CD4-positive, CD25-positive, alpha-beta regulatory T cell (primary cell): ENCODE data around the gene RNU6-9. TPM values are rescaled to one million over a fixed set of nuclear protein-coding genes. Genes with fewer than 3 reads are reported as not detected.
A peak's percentile ranks its signal among the peaks of the same experiment; 100 is the strongest.
"Not testable (repeated sequence)": the region's sequence is repeated elsewhere in the genome, so short reads cannot be mapped to it uniquely, and the experiment has no call there.

Experiments
- ATAC-seq, 2 donors: fragments of 150-1000 bp; cut with Tn5 transposase; one replicate each; pipeline ENCODE4 v1.10.0; 2021; ENCODE audit warnings: low read depth in 2 of 2, moderate number of reproducible peaks in 2 of 2, moderate library complexity in 1 of 2
- DNase-seq, 3 donors: peaks; one replicate each; pipeline versions ENCODE4 v3.0.0 to v3.0.0-alpha.2; 2012 to 2022; ENCODE audit warnings: mixed read lengths in 1 of 3
- H3K27ac ChIP-seq: one replicate; pipeline ENCODE4 v1.7.0; 2013; ENCODE audit warnings: mild to moderate bottlenecking, low read length; ENCODE audit not compliant: insufficient read depth, poor library complexity, severe bottlenecking
- H3K27me3 ChIP-seq: one replicate; pipeline ENCODE4 v1.7.0; 2013; ENCODE audit warnings: low read length; ENCODE audit not compliant: control insufficient read depth, insufficient read depth
- H3K36me3 ChIP-seq: one replicate; pipeline ENCODE4 v1.7.0; 2013; ENCODE audit warnings: mild to moderate bottlenecking, low read length, moderate library complexity; ENCODE audit not compliant: control insufficient read depth, insufficient read depth
- H3K4me1 ChIP-seq: 2 replicates; pipeline ENCODE4 v1.7.0; 2013; ENCODE audit warnings: mild to moderate bottlenecking, low read length; ENCODE audit not compliant: insufficient read depth, control insufficient read depth, poor library complexity, severe bottlenecking
- H3K4me3 ChIP-seq: one replicate; pipeline ENCODE4 v1.7.0; 2013; ENCODE audit warnings: low read depth, mild to moderate bottlenecking, low read length, moderate library complexity
- H3K9me3 ChIP-seq, 2 experiments: 1 replicate in 1 of 2; 2 replicates in 1 of 2; pipeline ENCODE4 v1.7.0; 2013; ENCODE audit warnings: low read length in 2 of 2, mild to moderate bottlenecking in 1 of 2, moderate library complexity in 1 of 2; ENCODE audit not compliant: control insufficient read depth in 2 of 2
- H3K27ac Mint-ChIP-seq, 3 donors: one replicate each; pipeline ENCODE4 v1.8.0; 2020 to 2022; ENCODE audit warnings: mild to moderate bottlenecking in 3 of 3, mixed read lengths in 3 of 3, moderate library complexity in 2 of 3
- H3K27me3 Mint-ChIP-seq: one replicate; pipeline ENCODE4 v1.8.0; 2022; ENCODE audit warnings: mild to moderate bottlenecking, mixed read lengths
- H3K36me3 Mint-ChIP-seq: one replicate; pipeline ENCODE4 v1.8.0; 2020; ENCODE audit warnings: mixed read lengths
- H3K4me1 Mint-ChIP-seq, 4 donors: one replicate each; pipeline ENCODE4 v1.8.0; 2020 to 2022; ENCODE audit warnings: mixed read lengths in 4 of 4, mild to moderate bottlenecking in 1 of 4
- H3K4me3 Mint-ChIP-seq, 4 donors: one replicate each; pipeline ENCODE4 v1.8.0; 2020 to 2022; ENCODE audit warnings: mild to moderate bottlenecking in 4 of 4, mixed read lengths in 4 of 4, moderate library complexity in 3 of 4
- H3K9me3 Mint-ChIP-seq, 7 donors: one replicate each; pipeline ENCODE4 v1.8.0; 2020 to 2022; ENCODE audit warnings: mixed read lengths in 7 of 7, mild to moderate bottlenecking in 3 of 7, moderate library complexity in 2 of 7
- polyA plus RNA-seq, 4 donors: library from polyadenylated mRNA; unstranded; fragments of 300-500 nt; fragmentation: Illumina TruSeq; gene quantifications; one replicate each; pipeline ENCODE4 v1.2.3, GENCODE V29; 2021
- total RNA-seq: library from RNA; stranded (reverse); gene quantifications from one replicate; pipeline ENCODE4 v1.2.3, GENCODE V29; 2022

The RNU6-9 gene
- total RNA-seq = not detected
- not detected for polyA plus RNA-seq

GRCh38 chr19:892894-893689, at the start of gene RNU6-9, which contains the start of gene MED16:
Gene RNU6-9, plus strand, starts transcription at chr19:893484.
Gene MED16, minus strand, starts transcription at chr19:893187. Its CDS starts 2,056 bp downstream, at chr19:891131.
- Histone ChIP-seq H3K9me3 (no peaks in the 10 kb centered on the region), H3K27ac (peak within 1 kb of the TSS; percentile 88), H3K4me3 (peak within 1 kb of the TSS; percentile 88), H3K36me3 (peaks cover 30% of the 10 kb centered on the region), H3K4me1 (peaks cover 19% of the 10 kb centered on the region), H3K27me3 (no peaks in the 10 kb centered on the region)
- peak within 1 kb of the TSS; percentile 97 to 100 (median 99) for H3K27ac Mint-ChIP-seq
- H3K4me1 Mint-ChIP-seq = peaks cover 4 to 56% (median 14%) of the 10 kb centered on the region in 4 donors
- DNase-seq (peak; percentile 86 to 96 (median 96)), ATAC-seq (peak; percentile 83)
- H3K36me3 Mint-ChIP-seq = peaks cover 7% of the 10 kb centered on the region
- peaks cover 5% of the 10 kb centered on the region for H3K27me3 Mint-ChIP-seq
- peak within 1 kb of the TSS; percentile 93 to 96 (median 94) for H3K4me3 Mint-ChIP-seq
- no peaks in the 10 kb centered on the region for H3K9me3 Mint-ChIP-seq

GRCh38 chr19:843836-844545, 49.3 kb upstream of the RNU6-9 start:
- Histone ChIP-seq H3K4me3 (no peak overlapping the region), H3K27ac (no peak overlapping the region), H3K27me3 (peaks cover 2% of the 10 kb centered on the region), H3K4me1 (peaks cover 13% of the 10 kb centered on the region), H3K36me3 (no peaks in the 10 kb centered on the region), H3K9me3 (no peaks in the 10 kb centered on the region)
- Mint-ChIP-seq H3K27me3 (peaks cover 49% of the 10 kb centered on the region), H3K4me1 (peaks cover 0 to 9% (median 0%) of the 10 kb centered on the region in 4 donors), H3K36me3 (no peaks in the 10 kb centered on the region), H3K27ac (peak overlapping the region in 1 of 3 donors; percentile 75), H3K4me3 (peak overlapping the region in 1 of 4 donors; percentile 52), H3K9me3 (peaks cover 0 to 3% (median 0%) of the 10 kb centered on the region in 7 donors)
- no peak for ATAC-seq
- no peak for DNase-seq

- no peaks in the 10 kb centered on the region for H3K9me3 ChIP-seq
- H3K27me3 Mint-ChIP-seq = peaks cover 45% of the 10 kb centered on the region
- H3K4me1 ChIP-seq = peaks cover 13% of the 10 kb centered on the region
- H3K4me1 Mint-ChIP-seq = peaks cover 0 to 9% (median 0%) of the 10 kb centered on the region in 4 donors
- peak overlapping the region in 1 of 4 donors; percentile 52 for H3K4me3 Mint-ChIP-seq
- H3K27ac ChIP-seq = no peak overlapping the region
- no peaks in the 10 kb centered on the region for H3K36me3 Mint-ChIP-seq
- peaks cover 0 to 3% (median 0%) of the 10 kb centered on the region in 7 donors for H3K9me3 Mint-ChIP-seq
- no peaks in the 10 kb centered on the region for H3K36me3 ChIP-seq
- ATAC-seq (no peak), DNase-seq (no peak)
- no peak overlapping the region for H3K4me3 ChIP-seq
- peaks cover 2% of the 10 kb centered on the region for H3K27me3 ChIP-seq
- peak overlapping the region in 1 of 3 donors; percentile 75 for H3K27ac Mint-ChIP-seq
Measured at GRCh38 chr19:844546-844971, 48.7 kb upstream of the RNU6-9 start.

GRCh38 chr19:845707-846521, 47.4 kb upstream of the RNU6-9 start:
- Histone ChIP-seq H3K36me3 (no peaks in the 10 kb centered on the region), H3K9me3 (no peaks in the 10 kb centered on the region), H3K27me3 (peaks cover 2% of the 10 kb centered on the region), H3K4me1 (peaks cover 13% of the 10 kb centered on the region), H3K27ac (no peak overlapping the region), H3K4me3 (no peak overlapping the region)
- Mint-ChIP-seq H3K4me3 (no peak overlapping the region), H3K9me3 (peaks cover 0 to 3% (median 0%) of the 10 kb centered on the region in 7 donors), H3K36me3 (no peaks in the 10 kb centered on the region), H3K27ac (no peak overlapping the region), H3K4me1 (peaks cover 0 to 9% (median 0%) of the 10 kb centered on the region in 4 donors), H3K27me3 (peaks cover 45% of the 10 kb centered on the region)
- DNase-seq = no peak
- no peak for ATAC-seq

- Mint-ChIP-seq H3K36me3 (no peaks in the 10 kb centered on the region), H3K27me3 (peaks cover 35% of the 10 kb centered on the region), H3K4me1 (peaks cover 0 to 4% (median 0%) of the 10 kb centered on the region in 4 donors), H3K4me3 (no peak overlapping the region), H3K27ac (no peak overlapping the region), H3K9me3 (peaks cover 0 to 1% (median 0%) of the 10 kb centered on the region in 7 donors)
- Histone ChIP-seq H3K36me3 (no peaks in the 10 kb centered on the region), H3K4me1 (peaks cover 9% of the 10 kb centered on the region), H3K27me3 (peaks cover 2% of the 10 kb centered on the region), H3K27ac (no peak overlapping the region), H3K9me3 (no peaks in the 10 kb centered on the region), H3K4me3 (no peak overlapping the region)
- ATAC-seq (no peak), DNase-seq (no peak)
Measured at GRCh38 chr19:848386-848921, 44.8 kb upstream of the RNU6-9 start.

GRCh38 chr19:849195-849594, 44.1 kb upstream of the RNU6-9 start:
- not testable (repeated sequence) for H3K4me3 Mint-ChIP-seq, H3K9me3 Mint-ChIP-seq, H3K4me1 ChIP-seq, H3K27ac Mint-ChIP-seq, DNase-seq, H3K27ac ChIP-seq, H3K27me3 ChIP-seq, H3K9me3 ChIP-seq, ATAC-seq, H3K4me1 Mint-ChIP-seq, H3K36me3 Mint-ChIP-seq, H3K36me3 ChIP-seq, H3K4me3 ChIP-seq
- peaks cover 35% of the 10 kb centered on the region for H3K27me3 Mint-ChIP-seq
